Activated CD4-positive, alpha-beta T cell treated with anti-CD3 and anti-CD28 coated beads, Interleukin-2, amount 50 U/mL, for 1 hour (primary cell): ENCODE data around the gene HSPA1B.
"Not testable (repeated sequence)": the region's sequence is repeated elsewhere in the genome, so short reads cannot be mapped to it uniquely, and the experiment has no call there.

Experiments
- DNase-seq: peaks from one replicate; pipeline ENCODE4 v3.0.0-alpha.2; 2020

Gene HSPA1B

GRCh38 chr6:31861150-31861549, 33.6 kb downstream of the HSPA1B start:
- no peak for DNase-seq

GRCh38 chr6:31861919-31862343, 34.4 kb downstream of the HSPA1B start:
- DNase-seq: no peak

GRCh38 chr6:31862344-31863235, 35.1 kb downstream of the HSPA1B start, which contains the start of gene NEU1:
NEU1 (minus strand) TSS chr6:31862821; CDS start chr6:31862776, 45 bp downstream.
- DNase-seq: peak; percentile 98

- DNase-seq: not testable (repeated sequence)
Measured at GRCh38 chr6:31864123-31864562, 36.6 kb downstream of the HSPA1B start.

GRCh38 chr6:31864818-31865204, 37.3 kb downstream of the HSPA1B start:
- no peak for DNase-seq

GRCh38 chr6:31865205-31866118, 37.9 kb downstream of the HSPA1B start:
- no peak for DNase-seq

- DNase-seq: not testable (repeated sequence)
Measured at GRCh38 chr6:31868658-31868971, 41.1 kb downstream of the HSPA1B start.

GRCh38 chr6:31869343-31869742, 41.8 kb downstream of the HSPA1B start:
- no peak for DNase-seq

GRCh38 chr6:31870385-31870921, 42.9 kb downstream of the HSPA1B start:
- no peak for DNase-seq

- DNase-seq: no peak
Measured at GRCh38 chr6:31871046-31871659, 43.6 kb downstream of the HSPA1B start.

- no peak for DNase-seq
Measured at GRCh38 chr6:31874084-31874670, 46.6 kb downstream of the HSPA1B start.

- no peak for DNase-seq
Measured at GRCh38 chr6:31874836-31875572, 47.5 kb downstream of the HSPA1B start.

GRCh38 chr6:31875877-31876276, 48.3 kb downstream of the HSPA1B start:
- DNase-seq: no peak

- DNase-seq: no peak
Measured at GRCh38 chr6:31876357-31876756, 48.8 kb downstream of the HSPA1B start.

- no peak for DNase-seq
Measured at GRCh38 chr6:31877125-31877650, 49.6 kb downstream of the HSPA1B start.

- no peak for DNase-seq
Measured at GRCh38 chr6:31877651-31878161, 50.2 kb downstream of the HSPA1B start.

- no peak for DNase-seq
Measured at GRCh38 chr6:31878222-31878621, 50.7 kb downstream of the HSPA1B start.

GRCh38 chr6:31878726-31879125, 51.2 kb downstream of the HSPA1B start, which contains the start of gene SLC44A4:
SLC44A4 (minus strand) TSS chr6:31878997; CDS start chr6:31878980, 17 bp downstream.
- no peak for DNase-seq

- no peak for DNase-seq
Measured at GRCh38 chr6:31879143-31879542, 51.6 kb downstream of the HSPA1B start.
